Ectodermal cell (in vitro differentiated cells): ENCODE measurements around the gene PODN.

Experiments
- H3K27ac ChIP-seq: 2 replicates; pipeline ENCODE4 v1.7.0; 2013; ENCODE audit warnings: mild to moderate bottlenecking, low read depth, low read length; ENCODE audit not compliant: insufficient read depth, poor library complexity, severe bottlenecking
- H3K27me3 ChIP-seq: 2 replicates; pipeline ENCODE4 v1.7.0; 2013; ENCODE audit warnings: mild to moderate bottlenecking, low read length; ENCODE audit not compliant: insufficient read depth, control insufficient read depth, poor library complexity, severe bottlenecking
- H3K36me3 ChIP-seq: one replicate; pipeline ENCODE4 v1.7.0; 2013; ENCODE audit warnings: low read length; ENCODE audit not compliant: control insufficient read depth, insufficient read depth
- H3K4me1 ChIP-seq: one replicate; pipeline ENCODE4 v1.7.0; 2013; ENCODE audit warnings: low read length; ENCODE audit not compliant: control insufficient read depth, insufficient read depth
- H3K4me3 ChIP-seq: 2 replicates; pipeline ENCODE4 v1.7.0; 2013; ENCODE audit warnings: low read depth, low read length, control low read depth; ENCODE audit not compliant: insufficient read depth
- H3K9me3 ChIP-seq: 2 replicates; pipeline ENCODE4 v1.7.0; 2013; ENCODE audit warnings: mild to moderate bottlenecking, low read length, moderate library complexity; ENCODE audit not compliant: control insufficient read depth
- WGBS, 2 experiments: methylation state at CpG; one replicate each; pipeline ENCODE4 v1.1.7; 2013; ENCODE audit warnings: missing lambda C conversion rate in 2 of 2; 5-methylcytosine and 5-hydroxymethylcytosine counted together

Gene PODN

DNA sequence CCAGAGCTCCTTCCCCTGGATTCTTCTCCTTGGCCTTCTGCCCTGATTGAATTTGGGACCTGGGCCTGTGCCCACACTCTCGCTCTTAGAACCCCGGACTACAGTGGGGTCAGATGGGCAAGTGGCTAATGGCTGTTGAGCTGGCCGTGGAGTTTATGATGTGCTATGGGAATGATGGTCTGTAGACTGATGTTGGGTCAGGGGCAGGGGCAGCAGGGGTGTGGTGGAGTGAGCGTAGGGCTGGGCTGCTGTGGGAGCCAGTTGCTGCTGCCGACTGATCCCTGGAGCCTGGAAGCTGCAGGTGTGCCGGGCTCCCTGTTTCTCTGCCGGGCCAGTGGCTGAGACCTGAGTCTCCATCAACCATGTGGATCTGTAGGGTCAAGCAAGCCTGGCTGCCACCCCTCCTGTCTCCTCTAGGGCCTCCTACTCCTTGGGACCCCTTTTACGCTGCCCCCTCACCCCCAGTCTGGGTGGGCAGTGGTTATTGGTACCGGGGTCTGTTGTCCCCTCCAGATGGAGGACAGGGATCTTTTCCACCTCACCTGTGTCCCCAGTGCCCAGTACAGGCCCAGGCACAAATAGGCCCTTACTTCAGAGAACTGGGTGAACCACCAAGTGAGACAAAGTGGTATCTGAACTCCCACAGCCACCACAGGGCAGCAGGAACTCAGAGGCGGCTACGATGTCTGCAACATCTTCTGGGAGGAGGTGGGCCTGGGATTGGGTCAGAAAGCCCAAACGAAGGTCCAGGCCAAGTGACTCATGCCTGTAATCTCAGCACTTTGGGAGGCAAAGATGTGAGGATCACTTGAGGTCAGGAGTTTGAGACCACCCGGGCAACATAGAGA is 5.1 kb downstream of the PODN start:
- WGBS, 2 experiments: 93 to 94% methylated on average over 13 of the region's 13 CpGs
- Histone ChIP-seq H3K4me1 (peaks cover 11% of the 10 kb centered on the region), H3K27ac (no peak overlapping the region), H3K36me3 (no peaks in the 10 kb centered on the region), H3K4me3 (no peak overlapping the region), H3K9me3 (no peaks in the 10 kb centered on the region), H3K27me3 (peaks cover 34% of the 10 kb centered on the region)

DNA sequence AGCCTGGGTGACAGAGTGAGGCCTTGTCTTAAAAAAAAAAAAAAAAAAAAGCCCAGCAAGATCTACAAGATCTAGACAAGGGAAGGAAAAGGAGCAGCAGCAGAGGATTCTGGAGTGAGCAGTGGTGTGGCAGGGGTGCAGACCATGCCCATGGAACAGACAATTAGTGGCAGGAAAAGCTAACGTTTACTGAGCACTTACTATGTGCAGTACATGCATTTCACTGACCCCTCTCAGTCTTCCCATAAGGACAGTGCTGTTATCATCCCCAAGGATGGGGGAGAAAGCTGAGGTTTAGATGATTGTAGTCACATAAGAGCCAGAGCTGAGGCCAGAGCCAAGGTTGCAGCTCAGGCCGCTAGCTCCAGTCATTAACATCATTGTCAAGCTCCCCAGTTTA is 5.9 kb downstream of the PODN start:
- H3K27me3 ChIP-seq: peaks cover 26% of the 10 kb centered on the region
- 89 to 93% methylated on average over 2 of the region's 2 CpGs for WGBS, 2 experiments

DNA sequence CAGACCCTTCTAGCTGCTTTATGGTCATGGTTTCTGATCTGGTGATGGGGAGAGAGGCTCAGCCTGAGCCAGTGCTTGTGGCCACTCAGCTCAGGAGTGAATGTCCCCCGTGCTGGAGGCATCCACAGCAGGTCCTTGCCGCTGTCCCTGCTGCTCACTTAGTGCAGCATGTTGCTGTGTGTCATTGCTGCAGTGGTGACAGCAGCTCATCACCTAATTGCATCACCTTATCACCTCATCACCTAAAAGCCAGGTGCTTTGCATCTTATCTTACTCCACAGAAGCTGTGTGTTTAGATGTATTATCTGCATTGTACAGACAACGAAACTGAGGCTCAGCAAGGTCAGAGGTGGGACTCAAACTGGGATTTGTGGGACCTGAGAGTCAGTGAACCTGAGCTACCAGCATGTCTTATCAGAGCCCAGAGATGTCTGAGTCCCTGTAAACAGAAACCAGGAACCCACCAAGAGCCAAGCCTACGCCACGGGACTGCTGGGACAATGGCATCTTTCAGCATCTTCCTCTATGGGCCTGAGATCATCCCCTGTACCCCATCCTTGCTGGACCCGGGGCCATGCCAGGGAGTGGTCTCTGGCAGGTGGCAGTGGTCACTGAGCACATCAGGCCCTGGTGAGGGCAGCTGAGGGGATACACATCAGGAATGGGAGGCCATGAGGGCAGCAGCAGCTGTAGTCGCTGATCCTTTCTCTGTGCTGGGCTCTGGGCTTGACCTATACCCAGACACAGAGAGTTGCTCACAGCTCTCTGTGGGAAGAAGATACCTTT is 6.5 kb downstream of the PODN start:
- Histone ChIP-seq H3K9me3 (no peaks in the 10 kb centered on the region), H3K4me1 (peaks cover under 1% of the 10 kb centered on the region), H3K27ac (no peak overlapping the region), H3K4me3 (no peak overlapping the region), H3K27me3 (peaks cover 20% of the 10 kb centered on the region), H3K36me3 (no peaks in the 10 kb centered on the region)
- 91 to 92% methylated on average over 7 of the region's 7 CpGs for WGBS, 2 experiments

More for the DNA sequence above, 5.9 kb downstream of the PODN start:
- Histone ChIP-seq H3K4me3 (no peak overlapping the region), H3K9me3 (no peaks in the 10 kb centered on the region), H3K36me3 (no peaks in the 10 kb centered on the region), H3K4me1 (peaks cover 6% of the 10 kb centered on the region), H3K27ac (no peak overlapping the region)

DNA sequence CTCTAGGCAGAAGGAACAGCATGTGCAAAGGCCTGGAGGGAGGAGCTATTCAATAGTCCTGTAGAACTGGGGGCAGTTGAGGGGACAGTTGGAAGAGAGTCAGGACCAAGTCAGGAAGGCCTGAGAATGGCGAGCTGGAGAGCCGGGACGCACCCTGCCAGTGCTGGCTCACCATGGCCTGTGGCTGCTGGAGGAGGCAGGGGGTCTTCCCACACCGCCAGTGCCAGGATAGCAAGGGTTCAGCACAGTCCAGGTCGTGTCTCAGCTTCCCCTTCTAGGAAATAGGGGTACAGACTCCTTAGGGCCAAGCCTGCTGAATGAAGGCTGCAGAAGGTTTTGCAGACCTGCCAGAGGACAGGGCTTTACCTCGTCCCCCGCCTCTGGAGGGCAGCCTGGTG is 7.3 kb downstream of the PODN start:
- H3K9me3 ChIP-seq: no peaks in the 10 kb centered on the region
- no peak overlapping the region for H3K27ac ChIP-seq
- H3K4me1 ChIP-seq: peaks cover 6% of the 10 kb centered on the region
- WGBS, 2 experiments: 88 to 89% methylated on average over 7 of the region's 7 CpGs
- H3K27me3 ChIP-seq: peaks cover 13% of the 10 kb centered on the region
- H3K36me3 ChIP-seq: no peaks in the 10 kb centered on the region
- no peak overlapping the region for H3K4me3 ChIP-seq

DNA sequence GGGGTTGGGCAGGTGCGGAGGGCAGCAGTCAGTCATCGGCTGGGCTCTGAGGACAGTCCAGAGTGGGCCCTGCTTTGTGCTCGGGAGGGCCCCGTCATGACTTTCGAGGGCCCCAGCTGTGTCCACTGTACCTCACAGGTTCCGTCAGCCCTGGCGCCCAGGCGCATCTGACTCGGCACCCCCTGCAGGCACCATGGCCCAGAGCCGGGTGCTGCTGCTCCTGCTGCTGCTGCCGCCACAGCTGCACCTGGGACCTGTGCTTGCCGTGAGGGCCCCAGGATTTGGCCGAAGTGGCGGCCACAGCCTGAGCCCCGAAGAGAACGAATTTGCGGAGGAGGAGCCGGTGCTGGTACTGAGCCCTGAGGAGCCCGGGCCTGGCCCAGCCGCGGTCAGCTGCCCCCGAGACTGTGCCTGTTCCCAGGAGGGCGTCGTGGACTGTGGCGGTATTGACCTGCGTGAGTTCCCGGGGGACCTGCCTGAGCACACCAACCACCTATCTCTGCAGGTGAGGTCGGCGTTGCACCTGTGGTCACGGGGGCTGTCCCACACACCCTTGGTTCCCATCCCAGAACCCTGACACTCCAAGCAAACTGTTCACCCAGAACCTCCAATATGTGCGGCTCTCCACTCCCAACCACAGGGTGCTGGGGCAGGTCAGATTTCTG is 7.8 kb downstream of the PODN start:
- whole genome bisulfite sequencing, 2 experiments: 91% methylated on average over 31 of the region's 31 CpGs
- no peak overlapping the region for H3K4me3 ChIP-seq
- H3K36me3 ChIP-seq: no peaks in the 10 kb centered on the region
- H3K4me1 ChIP-seq: peaks cover 11% of the 10 kb centered on the region
- H3K27ac ChIP-seq: no peak overlapping the region
- peaks cover 7% of the 10 kb centered on the region for H3K27me3 ChIP-seq
- H3K9me3 ChIP-seq: no peaks in the 10 kb centered on the region

DNA sequence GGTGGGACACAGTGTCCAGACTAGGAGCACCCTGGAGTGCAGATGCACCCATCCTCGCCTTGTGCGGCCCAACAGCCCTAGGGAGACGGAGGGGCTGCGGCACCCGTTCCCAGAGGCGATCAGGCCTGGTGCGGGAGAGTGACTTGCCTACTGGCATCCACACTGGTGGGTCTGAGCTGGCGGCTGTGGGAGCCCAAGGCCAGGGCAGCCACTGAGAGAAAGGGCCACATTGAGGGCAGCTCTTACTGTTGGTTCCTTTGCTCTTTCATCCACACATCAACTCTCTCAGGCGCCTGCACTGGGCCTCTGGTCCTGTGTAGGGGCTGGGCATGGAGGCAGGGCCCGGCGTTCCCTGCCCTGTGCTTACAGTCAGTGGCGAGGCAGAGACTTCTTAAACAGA is 8.6 kb downstream of the PODN start:
- no peaks in the 10 kb centered on the region for H3K27me3 ChIP-seq
- no peak overlapping the region for H3K4me3 ChIP-seq
- H3K9me3 ChIP-seq: no peaks in the 10 kb centered on the region
- no peak overlapping the region for H3K27ac ChIP-seq
- no peaks in the 10 kb centered on the region for H3K36me3 ChIP-seq
- WGBS, 2 experiments: 94 to 95% methylated on average over 12 of the region's 12 CpGs
- H3K4me1 ChIP-seq: peaks cover 12% of the 10 kb centered on the region

DNA sequence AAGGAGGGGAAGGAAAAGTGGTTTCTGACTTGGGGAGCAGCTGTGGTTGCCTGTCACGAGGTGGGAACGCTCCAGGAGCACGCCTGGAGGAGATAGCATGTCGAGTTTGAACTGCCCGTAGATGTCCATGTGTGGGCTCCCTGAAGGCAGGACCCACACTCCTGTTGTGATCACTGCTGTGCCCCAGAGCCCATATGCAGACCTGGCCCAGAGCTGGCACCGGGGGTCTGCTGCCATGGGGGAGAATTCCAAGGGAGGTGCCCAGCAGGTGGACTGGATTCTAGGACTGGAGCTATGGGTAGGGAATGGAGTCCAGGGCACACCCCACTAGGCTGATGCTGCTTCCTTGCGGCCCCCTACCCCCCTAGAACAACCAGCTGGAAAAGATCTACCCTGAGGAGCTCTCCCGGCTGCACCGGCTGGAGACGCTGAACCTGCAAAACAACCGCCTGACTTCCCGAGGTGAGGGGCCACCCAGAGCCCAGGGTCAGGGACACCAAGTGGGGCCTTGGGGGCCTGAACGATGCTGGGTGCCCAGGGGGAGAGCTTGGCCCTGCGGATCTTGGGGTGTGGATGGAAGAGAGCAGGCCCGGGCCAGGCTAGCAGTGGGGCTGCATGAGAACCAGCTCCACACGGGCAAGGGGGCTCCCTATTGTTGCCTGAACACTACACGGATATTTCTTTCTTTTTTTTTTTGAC is 9.3 kb downstream of the PODN start:
- no peak overlapping the region for H3K4me3 ChIP-seq

DNA sequence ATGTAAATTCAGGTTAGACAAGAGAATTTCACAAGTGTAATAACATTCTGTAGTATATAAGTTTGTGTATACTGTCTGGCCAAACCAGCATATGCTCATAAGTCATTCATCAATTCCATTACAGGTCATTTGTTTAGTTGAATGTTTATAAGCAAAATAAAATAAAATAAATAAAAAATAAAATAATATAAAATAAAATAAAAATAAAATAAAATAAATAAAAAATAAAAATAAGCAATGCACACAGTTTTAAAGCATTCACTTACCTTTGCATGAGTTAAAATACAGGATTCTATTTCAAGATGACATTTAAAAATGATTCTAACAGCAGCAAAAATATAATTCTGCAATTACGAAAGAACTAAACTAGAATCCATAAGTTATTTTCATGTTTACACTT is 9.9 kb downstream of the PODN start:
- no CpG with 5 or more reads among the region's 1 CpG for WGBS, 2 experiments
- peaks cover 13% of the 10 kb centered on the region for H3K4me1 ChIP-seq

More for the DNA sequence above, 9.3 kb downstream of the PODN start:
- Histone ChIP-seq H3K27ac (no peak overlapping the region), H3K27me3 (no peaks in the 10 kb centered on the region), H3K9me3 (no peaks in the 10 kb centered on the region), H3K4me1 (peaks cover 12% of the 10 kb centered on the region), H3K36me3 (no peaks in the 10 kb centered on the region)
- WGBS, 2 experiments: 85 to 90% methylated on average over 17 of the region's 17 CpGs

DNA sequence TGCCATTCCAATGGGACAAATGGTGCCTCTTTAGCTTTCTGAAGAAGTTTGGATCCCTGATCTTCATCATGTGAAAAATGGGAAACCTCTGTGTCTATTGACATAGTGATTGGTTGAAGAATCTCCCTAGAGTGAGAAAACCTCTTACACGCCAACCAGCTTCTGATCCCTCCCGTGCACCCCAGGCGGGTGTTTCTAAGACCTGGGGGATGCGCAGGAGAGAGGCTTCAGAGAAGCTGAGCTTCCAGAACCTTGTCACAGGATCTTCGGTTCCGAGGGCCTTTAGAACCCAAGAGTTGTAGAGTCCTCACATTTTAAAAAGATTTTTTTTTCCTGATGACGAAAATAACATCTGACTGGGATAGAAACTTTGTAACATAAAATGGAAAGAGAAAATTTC is 11.3 kb downstream of the PODN start:
- Histone ChIP-seq H3K27me3 (no peaks in the 10 kb centered on the region), H3K36me3 (no peaks in the 10 kb centered on the region), H3K4me1 (peaks cover 15% of the 10 kb centered on the region), H3K4me3 (no peak overlapping the region), H3K9me3 (no peaks in the 10 kb centered on the region), H3K27ac (no peak overlapping the region)
- 97% methylated on average over 7 of the region's 7 CpGs for WGBS, 2 experiments

More for the DNA sequence above, 9.9 kb downstream of the PODN start:
- H3K4me3 ChIP-seq: no peak overlapping the region
- H3K9me3 ChIP-seq: no peaks in the 10 kb centered on the region
- no peaks in the 10 kb centered on the region for H3K27me3 ChIP-seq
- H3K27ac ChIP-seq: no peak overlapping the region
- no peaks in the 10 kb centered on the region for H3K36me3 ChIP-seq
